Measurements from ENCODE around the gene PPP1R8. TPM values are rescaled to one million over a fixed set of nuclear protein-coding genes. Genes with fewer than 3 reads are reported as not detected.
"Not testable (repeated sequence)": the region's sequence is repeated elsewhere in the genome, so short reads cannot be mapped to it uniquely, and the experiment has no call there.

Gene PPP1R8
- total RNA-seq, 2 donors from 2014 or later: 58.4 to 59.0 TPM

GRCh38 chr1:27855085-27855484, 24.5 kb downstream of the PPP1R8 start:
- H3K9me3 Mint-ChIP-seq: no peaks in the 10 kb centered on the region
- no peak for DNase-seq
- no peak for ATAC-seq (replicated peaks in 1 of 2)
- H3K27ac Mint-ChIP-seq: no peak overlapping the region
- no peak overlapping the region for H3K4me3 Mint-ChIP-seq
- H3K27me3 Mint-ChIP-seq (ENCODE audit: low read depth): no peaks in the 10 kb centered on the region
- H3K36me3 Mint-ChIP-seq (ENCODE audit: insufficient read depth in 2 of 2): peaks cover 3 to 6% of the 10 kb centered on the region in 2 donors
- H3K4me1 Mint-ChIP-seq (ENCODE audit: low read depth): peaks cover 12% of the 10 kb centered on the region

GRCh38 chr1:27856561-27857343, 26.2 kb downstream of the PPP1R8 start:
- no peak overlapping the region for H3K4me3 Mint-ChIP-seq
- no peak for DNase-seq
- no peaks in the 10 kb centered on the region for H3K9me3 Mint-ChIP-seq
- no peak for ATAC-seq (replicated peaks in 1 of 2)
- H3K4me1 Mint-ChIP-seq (ENCODE audit: low read depth): peaks cover 12% of the 10 kb centered on the region
- no peaks in the 10 kb centered on the region for H3K36me3 Mint-ChIP-seq (ENCODE audit: insufficient read depth in 2 of 2)
- H3K27me3 Mint-ChIP-seq (ENCODE audit: low read depth): no peaks in the 10 kb centered on the region
- H3K27ac Mint-ChIP-seq: no peak overlapping the region

- not testable (repeated sequence) for H3K27ac Mint-ChIP-seq; H3K36me3 Mint-ChIP-seq (ENCODE audit: insufficient read depth in 2 of 2); H3K27me3 Mint-ChIP-seq (ENCODE audit: low read depth); H3K4me3 Mint-ChIP-seq; H3K9me3 Mint-ChIP-seq; DNase-seq; ATAC-seq (replicated peaks in 1 of 2)
- peaks cover 12% of the 10 kb centered on the region for H3K4me1 Mint-ChIP-seq (ENCODE audit: low read depth)
Observed at GRCh38 chr1:27857552-27857951, 27.0 kb downstream of the PPP1R8 start.

GRCh38 chr1:27858072-27858948, 27.7 kb downstream of the PPP1R8 start:
- Mint-ChIP-seq H3K36me3 (ENCODE audit: insufficient read depth in 2 of 2) (no peaks in the 10 kb centered on the region), H3K27ac (no peak overlapping the region), H3K27me3 (ENCODE audit: low read depth) (no peaks in the 10 kb centered on the region), H3K4me3 (no peak overlapping the region), H3K4me1 (ENCODE audit: low read depth) (peaks cover 19% of the 10 kb centered on the region), H3K9me3 (no peaks in the 10 kb centered on the region)
- ATAC-seq (replicated peaks in 1 of 2) (peak; percentile 94 to 96), DNase-seq (peak; percentile 81 to 88)

- no peaks in the 10 kb centered on the region for H3K36me3 Mint-ChIP-seq (ENCODE audit: insufficient read depth in 2 of 2)
- peaks cover 27% of the 10 kb centered on the region for H3K4me1 Mint-ChIP-seq (ENCODE audit: low read depth)
- DNase-seq (no peak), ATAC-seq (replicated peaks in 1 of 2) (no peak)
- no peak overlapping the region for H3K4me3 Mint-ChIP-seq
- H3K9me3 Mint-ChIP-seq: no peaks in the 10 kb centered on the region
- no peak overlapping the region for H3K27ac Mint-ChIP-seq
- H3K27me3 Mint-ChIP-seq (ENCODE audit: low read depth): no peaks in the 10 kb centered on the region
Observed at GRCh38 chr1:27858949-27859576, 28.5 kb downstream of the PPP1R8 start.

- no peaks in the 10 kb centered on the region for H3K27me3 Mint-ChIP-seq (ENCODE audit: low read depth)
- peaks cover 40% of the 10 kb centered on the region for H3K4me1 Mint-ChIP-seq (ENCODE audit: low read depth)
- ATAC-seq (replicated peaks in 1 of 2) (no peak), DNase-seq (no peak)
- no peak overlapping the region for H3K27ac Mint-ChIP-seq
- H3K36me3 Mint-ChIP-seq (ENCODE audit: insufficient read depth in 2 of 2): no peaks in the 10 kb centered on the region
- no peaks in the 10 kb centered on the region for H3K9me3 Mint-ChIP-seq
- no peak overlapping the region for H3K4me3 Mint-ChIP-seq
Observed at GRCh38 chr1:27861436-27861835, 30.9 kb downstream of the PPP1R8 start.

- no peak overlapping the region for H3K27ac Mint-ChIP-seq
- peaks cover 44% of the 10 kb centered on the region for H3K4me1 Mint-ChIP-seq (ENCODE audit: low read depth)
- H3K36me3 Mint-ChIP-seq (ENCODE audit: insufficient read depth in 2 of 2): no peaks in the 10 kb centered on the region
- no peak overlapping the region for H3K4me3 Mint-ChIP-seq
- DNase-seq (no peak), ATAC-seq (replicated peaks in 1 of 2) (no peak)
- H3K9me3 Mint-ChIP-seq: no peaks in the 10 kb centered on the region
- H3K27me3 Mint-ChIP-seq (ENCODE audit: low read depth): no peaks in the 10 kb centered on the region
Observed at GRCh38 chr1:27862004-27862403, 31.4 kb downstream of the PPP1R8 start.

GRCh38 chr1:27862671-27863537, 32.3 kb downstream of the PPP1R8 start:
- no peaks in the 10 kb centered on the region for H3K27me3 Mint-ChIP-seq (ENCODE audit: low read depth)
- no peak overlapping the region for H3K4me3 Mint-ChIP-seq
- H3K4me1 Mint-ChIP-seq (ENCODE audit: low read depth): peaks cover 49% of the 10 kb centered on the region
- ATAC-seq (replicated peaks in 1 of 2) (peak in 1 of 2 donors; percentile 40), DNase-seq (no peak)
- peak overlapping the region; percentile 40 for H3K27ac Mint-ChIP-seq
- no peaks in the 10 kb centered on the region for H3K9me3 Mint-ChIP-seq
- no peaks in the 10 kb centered on the region for H3K36me3 Mint-ChIP-seq (ENCODE audit: insufficient read depth in 2 of 2)

- DNase-seq (no peak), ATAC-seq (replicated peaks in 1 of 2) (no peak)
- H3K27ac Mint-ChIP-seq: no peak overlapping the region
- H3K9me3 Mint-ChIP-seq: no peaks in the 10 kb centered on the region
- H3K27me3 Mint-ChIP-seq (ENCODE audit: low read depth): no peaks in the 10 kb centered on the region
- H3K4me1 Mint-ChIP-seq (ENCODE audit: low read depth): peaks cover 49% of the 10 kb centered on the region
- H3K36me3 Mint-ChIP-seq (ENCODE audit: insufficient read depth in 2 of 2): no peaks in the 10 kb centered on the region
- H3K4me3 Mint-ChIP-seq: no peak overlapping the region
Observed at GRCh38 chr1:27863538-27863915, 32.9 kb downstream of the PPP1R8 start.

GRCh38 chr1:27864264-27864895, 33.8 kb downstream of the PPP1R8 start:
- ATAC-seq (replicated peaks in 1 of 2): peak; percentile 49 to 55

GRCh38 chr1:27865821-27866220, 35.2 kb downstream of the PPP1R8 start:
- H3K27me3 Mint-ChIP-seq (ENCODE audit: low read depth): no peaks in the 10 kb centered on the region
- DNase-seq (no peak), ATAC-seq (replicated peaks in 1 of 2) (no peak)
- H3K27ac Mint-ChIP-seq: no peak overlapping the region
- H3K9me3 Mint-ChIP-seq: no peaks in the 10 kb centered on the region
- H3K4me1 Mint-ChIP-seq (ENCODE audit: low read depth): peaks cover 58% of the 10 kb centered on the region
- H3K36me3 Mint-ChIP-seq (ENCODE audit: insufficient read depth in 2 of 2): no peaks in the 10 kb centered on the region
- H3K4me3 Mint-ChIP-seq: no peak overlapping the region

More at GRCh38 chr1:27864264-27864895, 33.8 kb downstream of the PPP1R8 start:
- Mint-ChIP-seq H3K27me3 (ENCODE audit: low read depth) (no peaks in the 10 kb centered on the region), H3K36me3 (ENCODE audit: insufficient read depth in 2 of 2) (no peaks in the 10 kb centered on the region), H3K4me3 (peak overlapping the region; percentile 45 to 65), H3K4me1 (ENCODE audit: low read depth) (peaks cover 52% of the 10 kb centered on the region), H3K9me3 (no peaks in the 10 kb centered on the region), H3K27ac (peak overlapping the region; percentile 91)
- DNase-seq: peak; percentile 39

- no peak for DNase-seq
Observed at GRCh38 chr1:27868556-27868931, 38.0 kb downstream of the PPP1R8 start.

More at GRCh38 chr1:27868556-27868931, 38.0 kb downstream of the PPP1R8 start:
- H3K4me3 Mint-ChIP-seq: peak overlapping the region; percentile 81 to 87
- H3K4me1 Mint-ChIP-seq (ENCODE audit: low read depth): peaks cover 56% of the 10 kb centered on the region
- ATAC-seq (replicated peaks in 1 of 2): no peak
- peak overlapping the region; percentile 93 for H3K27ac Mint-ChIP-seq
- no peaks in the 10 kb centered on the region for H3K9me3 Mint-ChIP-seq
- H3K36me3 Mint-ChIP-seq (ENCODE audit: insufficient read depth in 2 of 2): peaks cover 1 to 4% of the 10 kb centered on the region in 2 donors
- H3K27me3 Mint-ChIP-seq (ENCODE audit: low read depth): no peaks in the 10 kb centered on the region

Data from activated T-cell treated with anti-CD3 and anti-CD28 coated beads, Interleukin-2, amount 50 U/mL, for 72 hours (primary cell).